SK-N-SH (cell line): ENCODE results near the gene MMRN1. TPM values are rescaled to one million over a fixed set of nuclear protein-coding genes. Genes with fewer than 3 reads are reported as not detected.

ENCODE experiments used
- CTCF ChIA-PET: fragments of 300-600, 350-600 bp; formaldehyde crosslinking; extraction: SDS; loops from one replicate; lab custom pipeline; 2021; lab: Yijun Ruan, JAX
- POLR2A ChIA-PET: fragments of 350-600 bp; sonication (Branson Sonifier 250); formaldehyde crosslinking; extraction: SDS; loops from one replicate; lab custom pipeline; 2020; ENCODE audit warnings: antibody characterized with exemption, inconsistent platforms; lab: Yijun Ruan, JAX
- DNase-seq: peaks from one replicate; pipeline ENCODE4 v3.0.0; 2012
- H2AFZ ChIP-seq: fragments of 200-600 bp; sonication (generic); 2 replicates; pipeline ENCODE4 v1.8.1; 2016; ENCODE audit warnings: antibody characterized with exemption, mild to moderate bottlenecking, low read depth
- H3F3A ChIP-seq: fragments of 200-600 bp; sonication (generic); replicated peaks from 2 replicates; pipeline ENCODE3; 2016; ENCODE audit warnings: antibody characterized with exemption, mild to moderate bottlenecking; ENCODE audit not compliant: insufficient read depth
- H3K27ac ChIP-seq, 2 experiments: fragments of 200-500 bp in 1 of 2; fragments of 200-600 bp in 1 of 2; sonication (Bioruptor generic) in 1 of 2; sonication (generic), shearing (Covaris generic) in 1 of 2; 2 replicates each; pipeline versions ENCODE4 v1.5.1 to v1.6.1; 2014 to 2016; ENCODE audit warnings: low read depth in 2 of 2, inconsistent platforms in 1 of 2, low read length in 1 of 2, mild to moderate bottlenecking in 1 of 2, mixed read lengths in 1 of 2
- H3K27me3 ChIP-seq: fragments of 200-600 bp; sonication (generic), shearing (Covaris generic); 2 replicates; pipeline ENCODE4 v1.6.1; 2016; ENCODE audit warnings: mixed run types; ENCODE audit not compliant: insufficient read depth
- H3K36me3 ChIP-seq, 2 experiments: fragments of 200-500 bp in 1 of 2; fragments of 200-600 bp in 1 of 2; sonication (Bioruptor generic) in 1 of 2; sonication (generic) in 1 of 2; replicated peaks in 1 of 2; 2 replicates each; pipeline versions ENCODE3 to v1.5.1; 2014 to 2016; ENCODE audit warnings: low read length in 1 of 2, mild to moderate bottlenecking in 1 of 2; ENCODE audit not compliant: insufficient read depth in 2 of 2, control insufficient read depth in 1 of 2
- H3K4me1 ChIP-seq, 2 experiments: fragments of 200-500 bp in 1 of 2; fragments of 200-600 bp in 1 of 2; sonication (Bioruptor generic) in 1 of 2; sonication (generic), shearing (Covaris generic) in 1 of 2; 2 replicates each; pipeline versions ENCODE4 v1.5.1 to v1.6.1; 2014 to 2016; ENCODE audit warnings: low read depth in 1 of 2, low read length in 1 of 2, mixed run types in 1 of 2; ENCODE audit not compliant: insufficient read depth in 2 of 2, control insufficient read depth in 1 of 2
- H3K4me2 ChIP-seq: fragments of 200-600 bp; sonication (generic), shearing (Covaris generic); 2 replicates; pipeline ENCODE4 v1.6.1; 2017; ENCODE audit warnings: mixed run types
- H3K4me3 ChIP-seq, 2 experiments: fragments of 200-500 bp in 1 of 2; fragments of 200-600 bp in 1 of 2; sonication (Bioruptor generic) in 1 of 2; sonication (generic), shearing (Covaris generic) in 1 of 2; 2 replicates each; pipeline versions ENCODE4 v1.5.1 to v1.8.1; 2014 to 2016; ENCODE audit warnings: low read depth in 2 of 2, inconsistent platforms in 1 of 2, low read length in 1 of 2, mild to moderate bottlenecking in 1 of 2, mixed read lengths in 1 of 2, moderate library complexity in 1 of 2
- H3K79me2 ChIP-seq: fragments of 200-600 bp; sonication (generic); 2 replicates; pipeline ENCODE4 v1.8.1; 2017; ENCODE audit warnings: mild to moderate bottlenecking; ENCODE audit not compliant: insufficient read depth
- H3K9ac ChIP-seq: fragments of 200-600 bp; sonication (generic); 2 replicates; pipeline ENCODE4 v1.6.1; 2017; ENCODE audit warnings: mixed run types
- H3K9me2 ChIP-seq: fragments of 200-600 bp; sonication (generic); 2 replicates; pipeline ENCODE4 v1.6.1; 2017; ENCODE audit warnings: mixed run types
- H3K9me3 ChIP-seq: fragments of 200-600 bp; sonication (generic); 2 replicates; pipeline ENCODE4 v1.6.1; 2017; ENCODE audit warnings: mixed run types, mild to moderate bottlenecking, moderate library complexity
- H4K20me1 ChIP-seq: fragments of 200-600 bp; sonication (generic); 2 replicates; pipeline ENCODE4 v1.6.1; 2017; ENCODE audit warnings: mild to moderate bottlenecking, mixed run types; ENCODE audit not compliant: insufficient read depth
- ELF1 ChIP-seq: IDR thresholded peaks from 2 replicates; pipeline ENCODE4 v1.4.0; 2012
- EP300 ChIP-seq, 2 experiments: IDR thresholded peaks; 2 replicates each; pipeline versions ENCODE4 v1.4.0 to v1.6.1; 2012; ENCODE audit warnings: borderline replicate concordance in 1 of 2, low read depth in 1 of 2, low read length in 1 of 2
- FOSL2 ChIP-seq: IDR thresholded peaks from 2 replicates; pipeline ENCODE4 v1.4.0; 2012; ENCODE audit warnings: low read depth, mild to moderate bottlenecking, moderate library complexity, borderline replicate concordance
- MAX ChIP-seq: IDR thresholded peaks from 2 replicates; pipeline ENCODE4 v1.4.0; 2012; ENCODE audit warnings: low read depth
- MEF2A ChIP-seq: IDR thresholded peaks from 2 replicates; pipeline ENCODE4 v1.4.0; 2012; ENCODE audit warnings: low read depth, borderline replicate concordance
- POLR2AphosphoS5 ChIP-seq: IDR thresholded peaks from 2 replicates; pipeline ENCODE4 v1.6.1; 2012; ENCODE audit warnings: low read depth, low read length
- RAD21 ChIP-seq: IDR thresholded peaks from 2 replicates; pipeline ENCODE4 v1.6.1; 2012; ENCODE audit warnings: mild to moderate bottlenecking, low read length
- RCOR1 ChIP-seq: fragments of 150-350 bp; IDR thresholded peaks from 2 replicates; pipeline ENCODE4 v1.6.1; 2017; ENCODE audit warnings: antibody characterized with exemption, low read length
- SIN3A ChIP-seq: IDR thresholded peaks from 2 replicates; pipeline ENCODE4 v1.6.1; 2012; ENCODE audit warnings: low read depth, mild to moderate bottlenecking, low read length, moderate library complexity, borderline replicate concordance
- SMC3 ChIP-seq: IDR thresholded peaks from 2 replicates; pipeline ENCODE4 v1.6.1; 2012; ENCODE audit warnings: low read depth, low read length, improper control_type of control experiment
- TEAD4 ChIP-seq: IDR thresholded peaks from 2 replicates; pipeline ENCODE4 v1.4.0; 2012; ENCODE audit warnings: mild to moderate bottlenecking, borderline replicate concordance; ENCODE audit not compliant: insufficient read depth
- USF2 ChIP-seq: fragments of 150-350 bp; IDR thresholded peaks from 2 replicates; pipeline ENCODE4 v1.6.1; 2017; ENCODE audit warnings: antibody characterized with exemption, low read length, low read depth, borderline replicate concordance
- WGBS: methylation state at CpG from one replicate; pipeline ENCODE4 v1.1.6; 2017; ENCODE audit warnings: low lambda C conversion rate; 5-methylcytosine and 5-hydroxymethylcytosine counted together
- polyA plus RNA-seq, 3 experiments: library from polyadenylated mRNA; depleted of rRNA; stranded (reverse); fragments of >200 nt; gene quantifications; 2 replicates each; pipeline ENCODE4 v1.2.3, GENCODE V29; 2012
- TF ChIP-seq, protein P1 (sequence below): fragments of 200-600 bp; sonication (generic); IDR thresholded peaks from 2 replicates; pipeline ENCODE4 v1.6.1; 2017; ENCODE audit warnings: antibody characterized with exemption, mild to moderate bottlenecking, moderate library complexity

The MMRN1 gene
- polyA plus RNA-seq, 1 of the 3 experiments (the other 2 are of a cell fraction): not detected

GRCh38 chr4:89868999-89869589 is 25.6 kb upstream of the MMRN1 start:
- H2AFZ ChIP-seq: no peak overlapping the region
- ChIA-PET POLR2A (no interaction called here), CTCF (interaction anchor here (0.6 to 5.2 kb wide), 28 partner anchors 10 to 734 kb away, joined by 3 to 48 read pairs (median 4); partner anchors contain the start of genes MMRN1 and SNCA)
- H3K79me2 ChIP-seq: no peaks in the 10 kb centered on the region
- no peaks in the 10 kb centered on the region for H3K36me3 ChIP-seq
- H3K27ac ChIP-seq: no peak overlapping the region
- no peak for DNase-seq
- 39% methylated on average over 2 of the region's 2 CpGs for WGBS
- no peaks in the 10 kb centered on the region for H4K20me1 ChIP-seq
- H3K4me3 ChIP-seq: no peak overlapping the region
- TF ChIP-seq SMC3 (peak; percentile 24; the same call in 1 of the 2 replicates), POLR2AphosphoS5 (no peak), RAD21 (peak; percentile 50), MAX (no peak), TEAD4 (no peak)
- TF ChIP-seq, protein P1, sequence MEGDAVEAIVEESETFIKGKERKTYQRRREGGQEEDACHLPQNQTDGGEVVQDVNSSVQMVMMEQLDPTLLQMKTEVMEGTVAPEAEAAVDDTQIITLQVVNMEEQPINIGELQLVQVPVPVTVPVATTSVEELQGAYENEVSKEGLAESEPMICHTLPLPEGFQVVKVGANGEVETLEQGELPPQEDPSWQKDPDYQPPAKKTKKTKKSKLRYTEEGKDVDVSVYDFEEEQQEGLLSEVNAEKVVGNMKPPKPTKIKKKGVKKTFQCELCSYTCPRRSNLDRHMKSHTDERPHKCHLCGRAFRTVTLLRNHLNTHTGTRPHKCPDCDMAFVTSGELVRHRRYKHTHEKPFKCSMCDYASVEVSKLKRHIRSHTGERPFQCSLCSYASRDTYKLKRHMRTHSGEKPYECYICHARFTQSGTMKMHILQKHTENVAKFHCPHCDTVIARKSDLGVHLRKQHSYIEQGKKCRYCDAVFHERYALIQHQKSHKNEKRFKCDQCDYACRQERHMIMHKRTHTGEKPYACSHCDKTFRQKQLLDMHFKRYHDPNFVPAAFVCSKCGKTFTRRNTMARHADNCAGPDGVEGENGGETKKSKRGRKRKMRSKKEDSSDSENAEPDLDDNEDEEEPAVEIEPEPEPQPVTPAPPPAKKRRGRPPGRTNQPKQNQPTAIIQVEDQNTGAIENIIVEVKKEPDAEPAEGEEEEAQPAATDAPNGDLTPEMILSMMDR: peak; percentile 79
- TF ChIP-seq, all 33 proteins: peak for 3
- no peaks in the 10 kb centered on the region for H3K9me3 ChIP-seq
- no peak overlapping the region for H3K9ac ChIP-seq
- H3K4me2 ChIP-seq: no peak overlapping the region
- no peaks in the 10 kb centered on the region for H3K4me1 ChIP-seq
- H3K27me3 ChIP-seq: no peaks in the 10 kb centered on the region
- no peaks in the 10 kb centered on the region for H3F3A ChIP-seq
- no peaks in the 10 kb centered on the region for H3K9me2 ChIP-seq

DNA sequence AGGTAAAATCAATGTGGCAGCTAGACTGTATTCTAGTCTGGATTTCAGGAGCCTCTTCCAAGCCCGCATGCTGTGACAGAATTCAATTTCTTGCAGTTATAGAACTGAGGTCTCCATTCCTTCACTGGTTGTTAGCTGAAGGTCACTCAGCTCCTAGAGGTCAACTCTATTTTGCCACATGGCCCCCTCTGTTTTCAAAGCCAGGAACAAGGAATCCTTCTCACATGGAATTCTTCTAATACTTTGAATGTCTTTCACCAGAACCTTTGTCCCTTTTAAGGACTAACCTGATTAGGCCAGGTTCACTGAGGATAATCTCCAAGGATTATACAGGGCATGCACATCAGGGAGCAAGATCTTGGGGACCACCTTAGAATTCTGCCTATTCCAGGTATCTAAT is 23.4 kb upstream of the MMRN1 start:
- H3K4me3 ChIP-seq: no peak overlapping the region
- H3K9me2 ChIP-seq: no peaks in the 10 kb centered on the region
- TF ChIP-seq SIN3A (no peak), MEF2A (no peak), RCOR1 (no peak), FOSL2 (no peak), RAD21 (no peak), EP300 (IDR thresholded peaks at IDR 0.05; ENCODE audit: borderline replicate concordance in 1 of 2, low read depth in 1 of 2, low read length in 1 of 2) (no peak), USF2 (no peak), ELF1 (no peak)
- TF ChIP-seq, all 33 proteins: peak for 0
- no peaks in the 10 kb centered on the region for H4K20me1 ChIP-seq
- no peaks in the 10 kb centered on the region for H3F3A ChIP-seq
- no peak overlapping the region for H3K9ac ChIP-seq
- POLR2A ChIA-PET: no interaction called here
- no peaks in the 10 kb centered on the region for H3K9me3 ChIP-seq
- no peak overlapping the region for H3K4me2 ChIP-seq
- DNase-seq: no peak
- no peaks in the 10 kb centered on the region for H3K27me3 ChIP-seq
- H3K4me1 ChIP-seq: no peaks in the 10 kb centered on the region
- H3K79me2 ChIP-seq: no peaks in the 10 kb centered on the region
- 73% methylated on average over 1 of the region's 1 CpG for WGBS
- H3K36me3 ChIP-seq: no peaks in the 10 kb centered on the region
- no peak overlapping the region for H3K27ac ChIP-seq
- CTCF ChIA-PET: interaction anchor here (5.2 kb wide), 1 partner anchor 213 kb away, joined by 48 read pairs; no protein-coding TSS in a partner anchor
- no peak overlapping the region for H2AFZ ChIP-seq
